Stomach (tissue), 4 donors: Measurements from ENCODE around the gene TERF2IP.
A peak's percentile ranks its signal among the peaks of the same experiment; 100 is the strongest.

Experiments
- CTCF ChIP-seq, 7 experiments: fragments of 450-650 bp in 4 of 7; fragments of 200-600 bp in 3 of 7; sonication (generic) in 3 of 7; IDR thresholded peaks; one replicate each; pipeline ENCODE4 v1.5.1; 2016 to 2019; ENCODE audit warnings: antibody characterized with exemption in 7 of 7, control low read depth in 2 of 7, mild to moderate bottlenecking in 1 of 7
- EP300 ChIP-seq: sonication (generic); formaldehyde crosslinking; IDR thresholded peaks from one replicate; pipeline ENCODE4 v1.6.1; 2017; ENCODE audit warnings: antibody characterized with exemption
- POLR2A ChIP-seq, 4 donors: fragments of 450-650 bp; IDR thresholded peaks; one replicate each; pipeline ENCODE4 v1.6.1; 2016; ENCODE audit warnings: antibody characterized with exemption in 4 of 4, control low read depth in 2 of 4, mild to moderate bottlenecking in 1 of 4, moderate library complexity in 1 of 4
- POLR2AphosphoS5 ChIP-seq, 3 donors: sonication (generic); formaldehyde crosslinking; IDR thresholded peaks; one replicate each; pipeline ENCODE4 v1.6.1; 2016; ENCODE audit warnings: antibody characterized with exemption in 3 of 3

GRCh38 chr16:75647492-75648264 is at the start of gene TERF2IP, which contains the start of gene KARS1:
- TF ChIP-seq CTCF (IDR thresholded peaks at IDR 0.05) (no peak), POLR2AphosphoS5 (IDR thresholded peaks at IDR 0.05) (peak; percentile 97 to 99 (median 98)), POLR2A (IDR thresholded peaks at IDR 0.05) (peak in 2 of 4 donors; percentile 80 to 89), EP300 (no peak)
